Peyer's patch (tissue), 4 donors: ENCODE results near the gene LDLRAD4.

Source experiments
- CTCF ChIP-seq, 6 experiments: fragments of 450-650 bp in 4 of 6; fragments of 200-600 bp in 2 of 6; sonication (generic) in 1 of 6; IDR thresholded peaks; one replicate each; pipeline ENCODE4 v1.5.1; 2017 to 2019; ENCODE audit warnings: antibody characterized with exemption in 6 of 6, mild to moderate bottlenecking in 3 of 6, moderate library complexity in 1 of 6
- POLR2A ChIP-seq, 2 donors: fragments of 450-650 bp; IDR thresholded peaks; one replicate each; pipeline ENCODE4 v1.5.1; 2017; ENCODE audit warnings: antibody characterized with exemption in 2 of 2, mild to moderate bottlenecking in 2 of 2, moderate library complexity in 2 of 2

- TF ChIP-seq CTCF (IDR thresholded peaks at IDR 0.05) (no peak), POLR2A (IDR thresholded peaks at IDR 0.05) (no peak)
Observed at GRCh38 chr18:13502585-13502984, 284.0 kb downstream of the LDLRAD4 start.
